Measurements from ENCODE around the gene TUBB4B.
"Not testable (repeated sequence)": the region's sequence is repeated elsewhere in the genome, so short reads cannot be mapped to it uniquely, and the experiment has no call there.

Gene TUBB4B

GRCh38 chr9:137237759-137238726, 3.0 kb upstream of the TUBB4B start:
- DNase-seq (ENCODE audit: low spot score): no peak

DNA sequence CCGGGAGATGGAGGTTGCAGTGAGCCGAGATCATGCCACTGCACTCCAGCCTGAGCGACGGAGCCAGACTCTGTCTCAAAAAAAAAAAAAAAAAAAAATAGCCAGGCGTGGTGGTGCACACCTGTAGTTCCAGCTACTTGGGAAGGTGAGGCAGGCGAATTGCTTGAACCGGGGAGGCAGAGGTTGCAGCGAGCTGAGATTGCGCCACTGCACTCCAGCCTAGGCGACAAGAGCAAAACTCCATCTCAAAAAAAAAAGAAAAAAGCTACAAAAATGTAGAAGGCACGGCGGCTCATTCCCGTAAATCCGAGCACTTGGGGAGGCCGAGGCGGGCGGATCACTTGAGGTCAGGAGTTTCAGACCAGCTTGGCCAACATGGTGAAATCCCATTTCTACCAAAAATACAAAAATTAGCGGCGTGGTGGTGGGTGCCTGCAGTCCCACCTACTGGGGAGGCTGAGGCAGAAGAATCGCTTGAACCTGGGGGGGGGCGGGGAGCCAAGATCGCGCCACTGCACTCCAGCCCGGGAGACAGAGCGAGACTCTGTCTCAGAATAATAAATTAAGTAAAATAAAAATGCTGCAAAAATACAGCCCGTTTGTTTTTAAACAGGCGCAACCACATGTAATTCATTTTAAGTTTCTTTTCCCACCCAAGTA, 1.4 kb upstream of the TUBB4B start:
- DNase-seq (ENCODE audit: low spot score): not testable (repeated sequence)

GRCh38 chr9:137240318-137240840, 708 bp upstream of the TUBB4B start:
- peak; percentile 81 for DNase-seq (ENCODE audit: low spot score)

DNA sequence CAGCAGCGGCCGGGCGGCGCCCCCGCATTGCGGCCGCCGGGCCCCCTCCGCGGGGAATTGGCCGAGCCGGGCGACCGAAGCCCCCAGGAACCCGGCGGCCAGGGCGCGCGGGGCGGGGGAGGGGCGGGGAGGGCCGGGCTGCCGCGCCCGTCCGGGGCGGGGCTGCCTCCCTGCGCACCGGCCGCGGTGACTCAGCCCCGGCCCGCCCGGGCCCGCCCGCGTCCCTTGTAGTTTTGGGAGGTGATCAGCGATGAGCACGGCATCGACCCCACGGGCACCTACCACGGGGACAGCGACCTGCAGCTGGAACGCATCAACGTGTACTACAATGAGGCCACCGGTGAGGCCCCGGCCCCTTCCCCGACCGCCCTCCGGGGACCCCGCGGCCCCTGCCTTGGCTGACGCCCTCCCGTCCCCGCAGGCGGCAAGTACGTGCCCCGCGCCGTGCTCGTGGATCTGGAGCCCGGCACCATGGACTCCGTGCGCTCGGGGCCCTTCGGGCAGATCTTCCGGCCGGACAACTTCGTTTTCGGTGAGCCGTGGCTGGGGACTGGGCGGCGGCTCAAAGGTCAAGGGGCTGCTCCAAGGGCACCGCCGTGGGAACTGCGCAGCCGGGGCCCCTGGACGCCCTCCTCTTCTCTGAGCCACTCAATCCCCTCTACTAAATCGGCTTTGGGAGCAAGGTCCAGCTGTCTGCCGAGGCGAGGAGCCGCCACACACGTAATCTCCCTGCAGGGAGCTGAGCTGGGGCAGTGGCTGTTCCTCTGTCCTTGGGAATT, 592 bp downstream of the TUBB4B start:
- peak; percentile 72 for DNase-seq (ENCODE audit: low spot score)

GRCh38 chr9:137242269-137243203, 1.4 kb downstream of the TUBB4B start:
- no peak for DNase-seq (ENCODE audit: low spot score)

GRCh38 chr9:137243266-137243625, 2.2 kb downstream of the TUBB4B start:
- not testable (repeated sequence) for DNase-seq (ENCODE audit: low spot score)

- DNase-seq (ENCODE audit: low spot score): no peak
Observed at GRCh38 chr9:137243626-137244485, 2.8 kb downstream of the TUBB4B start.

DNA sequence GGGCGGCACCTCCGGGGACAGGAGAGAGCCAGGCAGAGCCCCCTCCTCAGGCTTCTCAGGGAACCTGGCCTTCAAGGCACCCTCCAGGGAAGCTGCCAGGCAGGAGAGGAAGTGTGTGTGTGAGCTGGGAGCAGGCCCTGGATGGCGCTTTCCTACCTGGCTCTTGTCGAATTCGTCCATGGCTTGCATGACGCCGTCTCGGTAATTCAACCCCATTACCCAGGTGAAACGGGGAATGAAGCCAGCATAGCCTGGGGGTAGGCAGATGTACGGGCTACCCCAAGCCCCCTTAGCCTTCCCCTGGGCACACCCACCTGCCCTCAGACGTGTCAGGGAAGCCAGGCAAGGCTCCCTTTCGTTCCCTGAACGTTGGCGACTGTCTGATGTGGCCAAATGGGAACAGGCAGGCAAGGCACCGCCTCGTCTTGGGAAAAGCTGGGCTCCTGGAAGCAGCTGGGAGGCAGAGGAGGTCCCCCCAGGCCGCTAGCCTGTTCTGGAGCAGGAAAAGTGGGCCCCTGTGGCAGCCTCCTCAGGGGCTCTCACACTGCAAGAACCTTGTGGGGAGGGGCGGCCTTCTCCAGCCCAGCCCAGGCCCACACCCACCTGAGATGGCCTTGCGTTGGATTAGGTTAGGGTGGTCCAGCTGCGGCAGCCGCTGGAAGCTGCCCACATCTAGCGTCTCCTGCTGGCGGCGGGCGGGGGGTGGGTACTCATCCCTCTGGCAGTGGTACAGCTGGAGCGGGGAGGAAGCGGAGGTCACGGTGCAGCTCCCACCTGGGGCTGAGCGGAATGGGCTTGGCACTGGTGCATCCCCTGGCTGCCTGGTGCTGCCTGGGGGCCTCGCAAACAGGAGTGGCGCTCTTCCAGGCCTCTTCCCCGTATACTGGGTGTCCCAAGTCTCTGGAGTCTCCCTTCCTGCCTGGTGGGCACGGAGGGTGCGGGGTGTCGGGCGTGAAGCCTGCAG, 3.7 kb downstream of the TUBB4B start:
- DNase-seq (ENCODE audit: low spot score): no peak

DNA sequence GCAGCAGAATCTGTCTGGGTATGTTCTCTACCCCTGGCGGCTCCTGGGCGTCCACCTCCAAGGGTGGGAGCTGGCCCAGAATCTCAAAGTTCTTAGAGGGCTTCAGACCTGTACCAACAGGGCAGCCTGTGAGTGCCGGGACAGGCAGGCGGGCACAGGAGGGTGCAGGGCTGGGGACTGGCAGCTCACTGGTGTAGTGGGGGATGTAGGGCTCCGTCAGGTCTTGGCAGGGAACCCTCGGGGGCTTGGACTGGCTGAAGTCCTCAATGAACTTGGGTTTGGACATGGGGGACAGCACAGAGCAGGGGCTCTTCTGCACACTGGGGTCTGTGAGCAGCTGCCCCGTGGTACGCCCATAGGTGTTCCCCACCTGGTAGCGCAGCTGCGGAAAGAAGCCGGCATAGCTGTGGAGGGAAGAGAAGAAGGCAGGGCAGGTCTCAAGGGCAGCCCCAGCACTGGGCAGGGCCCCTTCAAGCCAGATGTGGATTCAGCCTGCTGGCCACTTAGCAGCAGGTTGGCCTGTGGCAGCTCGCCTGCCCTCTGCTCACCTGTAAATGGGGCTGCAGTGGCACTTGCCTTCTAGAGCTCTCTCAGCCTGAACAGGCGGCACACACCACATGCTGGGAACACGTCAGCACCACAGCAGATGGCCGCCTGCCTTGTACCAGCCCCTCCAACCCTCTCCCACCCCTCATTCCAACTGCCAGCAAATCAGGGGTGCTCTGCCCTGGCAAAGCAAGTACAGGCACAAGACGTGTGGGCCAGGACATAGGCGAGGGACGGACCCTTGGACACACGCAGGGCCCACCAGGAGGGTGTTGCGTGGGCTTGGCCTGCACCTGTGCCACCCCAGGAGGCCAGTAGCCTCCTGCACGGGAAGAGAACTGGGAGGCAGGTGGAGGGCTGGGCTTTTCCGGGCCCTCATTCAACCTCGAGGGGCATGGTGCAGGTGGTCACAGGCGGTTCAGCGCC, 4.6 kb downstream of the TUBB4B start:
- no peak for DNase-seq (ENCODE audit: low spot score)

- DNase-seq (ENCODE audit: low spot score): no peak
Observed at GRCh38 chr9:137247135-137247915, 6.2 kb downstream of the TUBB4B start.

DNA sequence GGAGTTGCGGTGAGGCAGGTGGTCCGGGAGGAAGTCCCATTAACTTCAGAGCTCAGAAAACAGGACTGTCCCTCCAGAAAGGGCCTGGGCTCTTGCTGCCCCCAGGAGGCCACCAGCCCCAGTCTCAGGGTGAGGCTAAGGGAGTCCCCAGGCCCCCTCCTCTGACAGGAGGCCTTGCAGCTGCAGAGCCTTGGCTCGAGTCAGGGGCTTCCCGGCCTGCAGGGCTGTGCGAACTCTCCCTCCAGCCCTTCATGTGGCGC, 6.8 kb downstream of the TUBB4B start:
- no peak for DNase-seq (ENCODE audit: low spot score)

GRCh38 chr9:137250329-137251193, 9.5 kb downstream of the TUBB4B start:
- no peak for DNase-seq (ENCODE audit: low spot score)

GRCh38 chr9:137251194-137251461, 10.0 kb downstream of the TUBB4B start, which contains the start of gene STPG3:
STPG3 (plus strand) TSS chr9:137251286; CDS start chr9:137251287, 1 bp downstream.
- no peak for DNase-seq (ENCODE audit: low spot score)

DNA sequence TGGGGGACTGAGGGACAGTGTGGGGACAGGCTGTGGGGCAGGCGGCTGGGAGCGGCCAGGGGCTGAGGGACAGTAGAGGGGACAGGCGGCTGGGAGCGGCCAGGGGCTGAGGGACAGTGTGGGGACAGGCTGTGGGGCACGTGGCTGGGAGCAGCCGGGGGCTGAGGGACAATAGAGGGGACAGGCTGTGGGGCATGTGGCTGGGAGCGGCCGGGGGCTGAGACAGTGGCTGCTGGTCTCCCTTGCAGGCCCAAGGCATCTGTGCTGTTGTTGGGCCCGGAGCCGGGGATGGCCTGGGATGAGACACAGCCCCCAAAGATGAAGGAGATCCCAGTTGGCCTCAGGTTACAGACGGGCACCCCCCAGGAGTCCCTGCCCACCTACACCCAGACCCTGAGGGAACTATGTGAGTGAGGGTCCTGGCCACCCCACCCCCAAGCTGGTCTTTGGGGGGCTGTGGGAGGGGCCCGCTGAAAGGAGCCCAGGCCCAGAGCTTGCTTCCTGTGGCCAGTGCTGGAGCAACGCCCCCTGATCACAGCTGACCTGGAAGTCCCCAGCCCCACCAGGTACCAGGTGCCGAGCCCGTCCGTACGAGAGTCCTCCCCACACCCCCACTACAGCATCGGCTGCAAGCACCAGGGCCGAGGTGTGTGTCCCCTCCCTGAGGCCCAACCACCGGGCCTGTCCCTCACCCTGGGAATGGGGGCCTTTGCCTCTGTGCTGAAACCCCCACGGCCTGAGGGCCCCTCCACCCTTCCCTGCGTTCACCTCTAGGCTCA, 10.6 kb downstream of the TUBB4B start:
- no peak for DNase-seq (ENCODE audit: low spot score)

All from D341Med (cell line).